Measurements from ENCODE around the gene MKKS.

The MKKS gene

DNA sequence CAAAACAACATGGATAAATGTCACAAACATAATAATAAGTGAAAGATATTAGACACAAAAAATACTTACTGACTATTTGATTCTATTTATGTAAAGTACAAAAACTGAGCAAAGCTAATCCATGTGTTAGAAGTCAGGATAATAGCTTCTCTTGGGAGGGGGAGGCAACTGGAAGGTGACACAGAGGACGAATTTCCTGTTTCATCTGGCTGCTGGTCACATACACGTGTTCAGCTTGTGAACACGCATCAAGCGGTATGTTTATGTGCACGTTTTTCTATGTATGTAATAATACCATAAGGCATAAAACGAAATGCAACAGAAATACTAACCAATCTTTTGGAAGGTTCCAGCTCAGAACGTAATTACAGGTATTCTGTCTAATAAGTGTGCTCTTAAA lies 54.3 kb downstream of the MKKS start:
- no peak overlapping the region for H3K4me2 ChIP-seq (ENCODE audit: insufficient read depth, low read length, poor library complexity, severe bottlenecking)
- H2AK5ac ChIP-seq (ENCODE audit: low read depth, low read length) = no peak overlapping the region
- H2BK15ac ChIP-seq (ENCODE audit: low read length) = no peak overlapping the region
- no peak overlapping the region for H3K14ac ChIP-seq (ENCODE audit: low read length)
- H3K4me1 ChIP-seq (ENCODE audit: control insufficient read depth in 2 of 2, insufficient read depth in 1 of 2, low read depth in 1 of 2, low read length in 2 of 2) = no peaks in the 10 kb centered on the region
- H3K9ac ChIP-seq (ENCODE audit: low read depth, low read length, poor library complexity) = no peak overlapping the region
- H4K91ac ChIP-seq (ENCODE audit: low read depth, low read length, poor library complexity) = no peak overlapping the region
- no peak overlapping the region for H2BK120ac ChIP-seq (ENCODE audit: low read depth, low read length)
- no peaks in the 10 kb centered on the region for H3K79me1 ChIP-seq (ENCODE audit: low read depth, low read length)
- no peak overlapping the region for H3K4me3 ChIP-seq (ENCODE audit: low read length in 2 of 2)
- no peak overlapping the region for H3K27ac ChIP-seq (replicated peaks; ENCODE audit: low read length)
- no peaks in the 10 kb centered on the region for H3K36me3 ChIP-seq (replicated peaks in 1 of 2; ENCODE audit: control insufficient read depth in 2 of 2, insufficient read depth in 2 of 2, low read length in 2 of 2)
- WGBS, 2 donors (ENCODE audit: extremely low coverage in 2 of 2, insufficient read length in 2 of 2, insufficient replicate concordance in 1 of 2) = no CpG with 5 or more reads among the region's 7 CpGs
- no peak overlapping the region for H3K4ac ChIP-seq (ENCODE audit: low read length)
- H2BK12ac ChIP-seq (ENCODE audit: low read length) = no peak overlapping the region
- H4K8ac ChIP-seq (ENCODE audit: low read depth, low read length) = no peak overlapping the region
- no peak for DNase-seq (ENCODE audit: low spot score)
- H3K9me3 ChIP-seq (replicated peaks in 1 of 2; ENCODE audit: control insufficient read depth in 2 of 2, insufficient read depth in 1 of 2, low read depth in 1 of 2, low read length in 2 of 2) = peaks cover 5 to 9% of the 10 kb centered on the region in 2 donors
- H3K18ac ChIP-seq (ENCODE audit: low read length) = no peak overlapping the region
- H3K23ac ChIP-seq (ENCODE audit: low read depth, low read length, poor library complexity) = no peak overlapping the region
- no peaks in the 10 kb centered on the region for H3K27me3 ChIP-seq (ENCODE audit: control insufficient read depth in 3 of 3, insufficient read depth in 3 of 3, low read depth in 1 of 3, low read length in 3 of 3)
- H2AFZ ChIP-seq (ENCODE audit: low read length) = no peak overlapping the region
- no peak overlapping the region for H2BK5ac ChIP-seq (ENCODE audit: low read length)

DNA sequence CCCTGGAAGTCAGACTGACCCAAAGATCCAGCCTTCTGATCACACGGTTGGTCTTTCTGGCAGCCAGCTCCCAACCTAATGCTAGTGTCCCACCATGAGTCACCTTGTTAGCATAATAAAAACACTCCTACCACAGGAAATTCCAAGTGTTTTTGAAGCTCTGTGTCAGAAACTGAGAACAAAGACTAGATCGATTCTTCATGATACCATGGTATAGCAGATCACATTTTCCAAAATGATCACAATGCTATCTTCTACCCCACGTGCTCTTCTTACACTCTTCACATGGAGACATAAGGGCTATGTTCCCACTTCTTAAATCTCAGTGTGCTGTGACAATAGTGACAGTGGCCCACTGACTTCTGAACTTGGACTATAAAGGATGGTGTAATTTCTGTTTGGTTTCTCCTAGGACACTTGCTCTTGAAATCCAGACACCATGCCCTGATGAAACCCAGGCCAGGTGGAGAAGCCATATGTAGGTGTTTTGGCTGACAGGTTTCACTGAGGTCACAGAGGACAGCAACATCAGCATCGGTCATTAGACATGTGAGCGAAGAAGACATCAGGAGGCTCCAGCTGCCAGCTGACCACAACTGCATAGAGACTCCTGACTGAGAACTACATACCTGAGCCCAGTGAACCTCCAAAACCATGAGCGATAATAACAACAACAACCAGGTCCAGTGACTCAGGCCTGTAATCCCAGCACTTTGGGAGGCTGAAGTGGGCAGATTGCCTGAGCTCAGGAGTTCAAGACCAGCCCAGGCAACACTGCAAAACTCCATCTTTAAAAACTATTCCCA lies 57.5 kb downstream of the MKKS start:
- no peaks in the 10 kb centered on the region for H3K36me3 ChIP-seq (replicated peaks in 1 of 2; ENCODE audit: control insufficient read depth in 2 of 2, insufficient read depth in 2 of 2, low read length in 2 of 2)
- H3K79me1 ChIP-seq (ENCODE audit: low read depth, low read length) = no peaks in the 10 kb centered on the region
- H3K27ac ChIP-seq (replicated peaks; ENCODE audit: low read length) = no peak overlapping the region
- no peak overlapping the region for H3K4me3 ChIP-seq (ENCODE audit: low read length in 2 of 2)
- WGBS, 2 donors (ENCODE audit: extremely low coverage in 2 of 2, insufficient read length in 2 of 2, insufficient replicate concordance in 1 of 2) = no CpG with 5 or more reads among the region's 6 CpGs
- H3K4me1 ChIP-seq (ENCODE audit: control insufficient read depth in 2 of 2, insufficient read depth in 1 of 2, low read depth in 1 of 2, low read length in 2 of 2) = no peaks in the 10 kb centered on the region
- DNase-seq (ENCODE audit: low spot score) = no peak
- H3K27me3 ChIP-seq (ENCODE audit: control insufficient read depth in 3 of 3, insufficient read depth in 3 of 3, low read depth in 1 of 3, low read length in 3 of 3) = no peaks in the 10 kb centered on the region
- no peak overlapping the region for H4K91ac ChIP-seq (ENCODE audit: low read depth, low read length, poor library complexity)
- H2AK5ac ChIP-seq (ENCODE audit: low read depth, low read length) = no peak overlapping the region
- H3K18ac ChIP-seq (ENCODE audit: low read length) = peak overlapping the region; percentile 16
- H3K23ac ChIP-seq (ENCODE audit: low read depth, low read length, poor library complexity) = no peak overlapping the region
- no peak overlapping the region for H3K9ac ChIP-seq (ENCODE audit: low read depth, low read length, poor library complexity)
- peak overlapping the region; percentile 21 for H2AFZ ChIP-seq (ENCODE audit: low read length)
- H2BK5ac ChIP-seq (ENCODE audit: low read length) = no peak overlapping the region
- no peak overlapping the region for H2BK120ac ChIP-seq (ENCODE audit: low read depth, low read length)
- H3K14ac ChIP-seq (ENCODE audit: low read length) = no peak overlapping the region
- no peak overlapping the region for H3K4ac ChIP-seq (ENCODE audit: low read length)
- peaks cover 5 to 9% of the 10 kb centered on the region in 2 donors for H3K9me3 ChIP-seq (replicated peaks in 1 of 2; ENCODE audit: control insufficient read depth in 2 of 2, insufficient read depth in 1 of 2, low read depth in 1 of 2, low read length in 2 of 2)
- H2BK12ac ChIP-seq (ENCODE audit: low read length) = no peak overlapping the region
- H3K4me2 ChIP-seq (ENCODE audit: insufficient read depth, low read length, poor library complexity, severe bottlenecking) = no peak overlapping the region
- no peak overlapping the region for H4K8ac ChIP-seq (ENCODE audit: low read depth, low read length)
- H2BK15ac ChIP-seq (ENCODE audit: low read length) = no peak overlapping the region

DNA sequence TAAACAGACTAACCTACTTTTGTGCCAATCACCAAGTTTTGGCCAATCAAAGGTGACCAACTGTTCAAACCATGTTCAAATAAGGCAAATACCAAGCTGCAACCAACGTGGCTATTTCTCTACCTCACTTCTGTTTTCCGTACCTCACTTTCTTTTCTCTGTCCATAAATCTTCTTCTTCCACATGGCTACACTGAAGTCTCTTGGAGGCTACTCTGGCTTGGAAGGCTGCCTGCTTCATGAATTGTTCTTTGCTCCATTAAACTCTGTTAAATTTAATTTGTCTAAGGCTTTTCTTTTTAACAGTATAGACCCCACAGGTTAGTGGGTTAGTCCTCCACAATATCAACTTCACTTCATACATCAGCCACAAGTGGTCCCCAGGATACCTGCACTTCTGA lies 58.8 kb downstream of the MKKS start:
- Histone ChIP-seq H3K18ac (ENCODE audit: low read length) (no peak overlapping the region), H2BK12ac (ENCODE audit: low read length) (no peak overlapping the region), H3K23ac (ENCODE audit: low read depth, low read length, poor library complexity) (no peak overlapping the region), H2BK15ac (ENCODE audit: low read length) (no peak overlapping the region), H2BK5ac (ENCODE audit: low read length) (no peak overlapping the region), H3K4me3 (ENCODE audit: low read length in 2 of 2) (no peak overlapping the region), H2AK5ac (ENCODE audit: low read depth, low read length) (no peak overlapping the region), H3K9ac (ENCODE audit: low read depth, low read length, poor library complexity) (no peak overlapping the region), H3K4ac (ENCODE audit: low read length) (no peak overlapping the region), H3K4me2 (ENCODE audit: insufficient read depth, low read length, poor library complexity, severe bottlenecking) (no peak overlapping the region), H3K36me3 (replicated peaks in 1 of 2; ENCODE audit: control insufficient read depth in 2 of 2, insufficient read depth in 2 of 2, low read length in 2 of 2) (no peaks in the 10 kb centered on the region), H3K27ac (replicated peaks; ENCODE audit: low read length) (no peak overlapping the region), H4K91ac (ENCODE audit: low read depth, low read length, poor library complexity) (no peak overlapping the region), H3K14ac (ENCODE audit: low read length) (no peak overlapping the region), H3K4me1 (ENCODE audit: control insufficient read depth in 2 of 2, insufficient read depth in 1 of 2, low read depth in 1 of 2, low read length in 2 of 2) (no peaks in the 10 kb centered on the region), H2BK120ac (ENCODE audit: low read depth, low read length) (no peak overlapping the region), H3K79me1 (ENCODE audit: low read depth, low read length) (no peaks in the 10 kb centered on the region), H2AFZ (ENCODE audit: low read length) (no peak overlapping the region), H4K8ac (ENCODE audit: low read depth, low read length) (no peak overlapping the region), H3K27me3 (ENCODE audit: control insufficient read depth in 3 of 3, insufficient read depth in 3 of 3, low read depth in 1 of 3, low read length in 3 of 3) (no peaks in the 10 kb centered on the region), H3K9me3 (replicated peaks in 1 of 2; ENCODE audit: control insufficient read depth in 2 of 2, insufficient read depth in 1 of 2, low read depth in 1 of 2, low read length in 2 of 2) (peaks cover 5 to 9% of the 10 kb centered on the region in 2 donors)
- no CpG with 5 or more reads among the region's 2 CpGs for WGBS, 2 donors (ENCODE audit: extremely low coverage in 2 of 2, insufficient read length in 2 of 2, insufficient replicate concordance in 1 of 2)
- no peak for DNase-seq (ENCODE audit: low spot score)

DNA sequence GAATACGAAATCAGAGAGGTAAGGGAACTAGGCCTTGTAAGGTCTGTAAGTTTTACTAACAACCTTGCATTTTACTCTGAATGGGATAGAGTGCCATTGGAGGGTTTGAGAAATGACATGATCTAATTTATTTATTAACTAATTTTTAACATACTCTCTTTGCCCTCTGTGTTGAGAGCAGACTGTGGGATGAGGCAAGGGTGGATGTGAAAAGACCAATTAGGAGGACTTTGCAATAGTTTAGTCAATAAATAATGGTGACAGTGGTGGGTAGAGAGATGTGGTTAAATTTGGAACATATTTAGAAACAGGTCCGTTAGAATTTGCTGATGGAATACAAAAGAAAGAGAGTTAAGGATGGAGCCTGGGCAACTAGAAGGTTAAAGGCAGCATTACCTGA lies 60.0 kb downstream of the MKKS start:
- Histone ChIP-seq H3K79me1 (ENCODE audit: low read depth, low read length) (no peaks in the 10 kb centered on the region), H3K9ac (ENCODE audit: low read depth, low read length, poor library complexity) (no peak overlapping the region), H2BK5ac (ENCODE audit: low read length) (no peak overlapping the region), H3K18ac (ENCODE audit: low read length) (no peak overlapping the region), H2BK15ac (ENCODE audit: low read length) (no peak overlapping the region), H4K91ac (ENCODE audit: low read depth, low read length, poor library complexity) (no peak overlapping the region), H4K8ac (ENCODE audit: low read depth, low read length) (no peak overlapping the region), H3K4me3 (ENCODE audit: low read length in 2 of 2) (no peak overlapping the region), H3K4ac (ENCODE audit: low read length) (no peak overlapping the region), H3K4me1 (ENCODE audit: control insufficient read depth in 2 of 2, insufficient read depth in 1 of 2, low read depth in 1 of 2, low read length in 2 of 2) (no peaks in the 10 kb centered on the region), H2BK120ac (ENCODE audit: low read depth, low read length) (no peak overlapping the region), H3K36me3 (replicated peaks in 1 of 2; ENCODE audit: control insufficient read depth in 2 of 2, insufficient read depth in 2 of 2, low read length in 2 of 2) (no peaks in the 10 kb centered on the region), H3K23ac (ENCODE audit: low read depth, low read length, poor library complexity) (no peak overlapping the region), H2BK12ac (ENCODE audit: low read length) (no peak overlapping the region), H2AFZ (ENCODE audit: low read length) (no peak overlapping the region), H3K27ac (replicated peaks; ENCODE audit: low read length) (no peak overlapping the region), H3K14ac (ENCODE audit: low read length) (no peak overlapping the region), H3K4me2 (ENCODE audit: insufficient read depth, low read length, poor library complexity, severe bottlenecking) (no peak overlapping the region), H3K27me3 (ENCODE audit: control insufficient read depth in 3 of 3, insufficient read depth in 3 of 3, low read depth in 1 of 3, low read length in 3 of 3) (no peaks in the 10 kb centered on the region), H3K9me3 (replicated peaks in 1 of 2; ENCODE audit: control insufficient read depth in 2 of 2, insufficient read depth in 1 of 2, low read depth in 1 of 2, low read length in 2 of 2) (peaks cover 5 to 9% of the 10 kb centered on the region in 2 donors), H2AK5ac (ENCODE audit: low read depth, low read length) (no peak overlapping the region)
- WGBS, 2 donors (ENCODE audit: extremely low coverage in 2 of 2, insufficient read length in 2 of 2, insufficient replicate concordance in 1 of 2) = no CpG with 5 or more reads among the region's 2 CpGs
- no peak for DNase-seq (ENCODE audit: low spot score)

Measured in neuronal stem cell (in vitro differentiated cells).